AG10803 (cell line): ENCODE measurements around the gene GDPGP1.

Experiments
- DNase-seq: peaks from one replicate; pipeline ENCODE4 v3.0.0; 2010; ENCODE audit warnings: low read depth
- H3K4me3 ChIP-seq: 2 replicates; pipeline ENCODE4 v1.5.1; 2011; ENCODE audit warnings: mild to moderate bottlenecking, low read length, control low read depth
- CTCF ChIP-seq: conservative IDR thresholded peaks from 2 replicates; pipeline ENCODE4 v1.5.1; 2011; ENCODE audit warnings: mild to moderate bottlenecking, low read length, control low read depth, inconsistent platforms

GDPGP1 gene

DNA sequence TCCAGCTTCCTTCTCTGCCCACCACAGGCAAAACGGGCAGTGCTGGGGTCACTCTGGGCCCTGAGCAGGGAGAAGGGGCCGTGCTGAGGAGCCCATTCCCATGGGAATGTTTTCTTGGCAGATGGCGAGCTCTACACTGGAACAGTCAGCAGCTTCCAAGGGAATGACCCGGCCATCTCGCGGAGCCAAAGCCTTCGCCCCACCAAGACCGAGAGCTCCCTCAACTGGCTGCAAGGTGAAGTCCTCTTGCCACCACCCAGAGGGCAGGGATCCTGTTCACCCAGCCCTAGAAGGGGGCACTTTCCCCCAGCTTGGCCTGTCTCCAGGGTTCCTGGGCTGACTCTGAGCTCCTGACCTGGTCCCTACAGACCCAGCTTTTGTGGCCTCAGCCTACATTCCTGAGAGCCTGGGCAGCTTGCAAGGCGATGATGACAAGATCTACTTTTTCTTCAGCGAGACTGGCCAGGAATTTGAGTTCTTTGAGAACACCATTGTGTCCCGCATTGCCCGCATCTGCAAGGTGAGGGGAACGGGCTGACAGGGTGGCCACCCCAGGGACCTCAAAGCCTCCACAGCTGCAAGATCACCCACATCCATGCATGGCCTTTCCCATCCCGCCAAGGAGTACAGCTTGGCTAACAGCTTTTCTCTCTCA lies 12.6 kb upstream of the GDPGP1 start:
- TF ChIP-seq CTCF: peak; percentile 95
- H3K4me3 ChIP-seq: no peak overlapping the region
- peak; percentile 90 for DNase-seq

DNA sequence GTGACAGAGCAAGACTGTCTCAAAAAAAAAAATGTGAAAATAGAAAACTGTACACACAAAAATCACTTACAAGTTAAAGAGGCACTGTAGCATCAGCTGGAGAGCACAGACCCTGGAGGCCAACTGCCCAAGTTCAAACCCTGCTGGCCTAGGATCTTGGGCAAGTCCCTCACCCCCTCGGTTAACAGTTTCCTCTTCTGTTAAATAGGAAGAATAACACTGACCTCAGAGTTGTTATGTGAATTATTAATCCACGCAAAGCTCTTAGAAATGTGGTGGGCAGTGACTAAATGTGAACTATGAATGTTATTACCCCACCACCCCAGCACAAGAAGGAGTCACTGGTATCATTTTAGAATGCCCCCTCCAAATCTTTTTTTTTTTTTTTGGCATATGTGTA lies 11.5 kb upstream of the GDPGP1 start:
- H3K4me3 ChIP-seq: no peak overlapping the region
- no peak for TF ChIP-seq CTCF
- no peak for DNase-seq

- no peak overlapping the region for H3K4me3 ChIP-seq
- TF ChIP-seq CTCF: no peak
- DNase-seq: no peak
These were observed 10.4 kb upstream of the GDPGP1 start for GRCh38 chr15:90223441-90224165.

- no peak for TF ChIP-seq CTCF
- no peak for DNase-seq
- H3K4me3 ChIP-seq: no peak overlapping the region
These were observed 9.0 kb upstream of the GDPGP1 start for GRCh38 chr15:90225047-90225446.

DNA sequence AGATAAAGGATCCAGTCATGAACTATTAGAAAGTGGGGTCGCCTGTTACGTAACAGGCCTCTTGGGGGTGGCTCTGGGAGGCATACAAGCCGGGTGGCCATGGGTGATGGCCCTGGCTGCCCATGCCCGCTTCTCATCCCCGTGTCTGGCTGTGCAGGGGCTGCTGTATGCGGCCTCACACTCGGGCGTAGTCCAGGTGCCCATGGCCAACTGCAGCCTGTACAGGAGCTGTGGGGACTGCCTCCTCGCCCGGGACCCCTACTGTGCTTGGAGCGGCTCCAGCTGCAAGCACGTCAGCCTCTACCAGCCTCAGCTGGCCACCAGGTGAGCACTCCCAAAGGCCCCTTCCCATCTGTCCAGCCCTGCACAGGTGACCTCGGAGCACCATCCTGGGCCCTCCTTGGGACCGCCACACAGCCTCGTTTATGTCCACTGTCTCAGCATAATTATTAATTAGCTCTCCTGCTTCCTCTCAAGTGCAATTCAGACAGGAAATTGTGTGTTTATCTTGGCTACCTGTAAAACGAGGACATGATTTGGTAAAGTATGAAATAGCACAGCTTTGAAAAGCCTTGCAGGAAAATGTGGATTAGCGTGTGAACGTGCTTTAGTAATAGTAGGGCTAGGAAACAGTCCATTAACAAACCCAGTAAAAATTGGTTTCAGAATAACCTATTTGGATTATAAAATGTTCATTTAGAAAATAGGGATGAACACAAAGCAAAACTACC lies 8.3 kb upstream of the GDPGP1 start:
- H3K4me3 ChIP-seq: no peak overlapping the region
- no peak for TF ChIP-seq CTCF
- no peak for DNase-seq

DNA sequence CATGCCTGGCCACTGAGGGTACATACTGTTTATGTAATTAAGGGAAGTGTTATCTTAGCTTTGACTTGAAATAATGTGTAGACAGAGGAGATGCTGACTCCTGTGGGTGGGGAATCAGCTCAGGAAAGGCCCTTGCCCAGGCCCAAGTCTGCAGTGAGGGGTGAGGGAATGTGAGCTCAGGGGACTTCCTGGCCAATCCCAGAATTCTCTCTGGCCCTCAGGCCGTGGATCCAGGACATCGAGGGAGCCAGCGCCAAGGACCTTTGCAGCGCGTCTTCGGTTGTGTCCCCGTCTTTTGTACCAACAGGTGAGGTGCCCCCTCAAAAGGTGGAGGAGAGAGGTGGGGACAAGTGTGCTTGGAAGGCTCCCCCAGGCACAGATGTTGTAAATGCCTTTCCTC lies 6.7 kb upstream of the GDPGP1 start:
- TF ChIP-seq CTCF: no peak
- no peak overlapping the region for H3K4me3 ChIP-seq
- DNase-seq: no peak
